ENCODE results near the gene COL24A1.

Gene COL24A1

GRCh38 chr1:85892366-85892765, 264.2 kb downstream of the COL24A1 start:
- POLR2A ChIA-PET: no interaction called here

GRCh38 chr1:85889870-85890269, 266.7 kb downstream of the COL24A1 start:
- POLR2A ChIA-PET: no interaction called here
- no peak overlapping the region for H3K4me3 ChIP-seq (ENCODE audit: low read depth, low read length)
- TF ChIP-seq CTCF (IDR thresholded peaks at IDR 0.05; ENCODE audit: insufficient read depth, low read length, missing control alignments): no peak
- no peak for DNase-seq (ENCODE audit: low read depth, low spot score)
- CTCF ChIA-PET: interaction anchor here (0.8 kb wide), 1 partner anchor 128 kb away, joined by 4 read pairs; no protein-coding TSS in a partner anchor

More at GRCh38 chr1:85892366-85892765, 264.2 kb downstream of the COL24A1 start:
- CTCF ChIA-PET: interaction anchor here (1.1 to 3.6 kb wide), 3 partner anchors 17 to 126 kb away, joined by 3 to 31 read pairs (median 22); no protein-coding TSS in a partner anchor
- DNase-seq (ENCODE audit: low read depth, low spot score): no peak
- H3K4me3 ChIP-seq (ENCODE audit: low read depth, low read length): no peak overlapping the region
- no peak for TF ChIP-seq CTCF (IDR thresholded peaks at IDR 0.05; ENCODE audit: insufficient read depth, low read length, missing control alignments)

GRCh38 chr1:85888921-85889320, 267.7 kb downstream of the COL24A1 start:
- H3K4me3 ChIP-seq (ENCODE audit: low read depth, low read length): no peak overlapping the region
- CTCF ChIA-PET: interaction anchor here (0.8 kb wide), 2 partner anchors 129 to 580 kb away, joined by 3 to 4 read pairs; no protein-coding TSS in a partner anchor
- no peak for DNase-seq (ENCODE audit: low read depth, low spot score)
- POLR2A ChIA-PET: no interaction called here
- TF ChIP-seq CTCF (IDR thresholded peaks at IDR 0.05; ENCODE audit: insufficient read depth, low read length, missing control alignments): no peak

- ChIA-PET CTCF (interaction anchor here (0.6 to 2.5 kb wide), 14 partner anchors 9 to 576 kb away, joined by 3 to 8 read pairs (median 4); partner anchors contain the start of gene ZNHIT6), POLR2A (no interaction called here)
- DNase-seq (ENCODE audit: low read depth, low spot score): no peak
- TF ChIP-seq CTCF (IDR thresholded peaks at IDR 0.05; ENCODE audit: insufficient read depth, low read length, missing control alignments): peak; percentile 44
- H3K4me3 ChIP-seq (ENCODE audit: low read depth, low read length): no peak overlapping the region
Observed at GRCh38 chr1:85884372-85885035, 272.1 kb downstream of the COL24A1 start.

GRCh38 chr1:85867189-85867588, 289.4 kb downstream of the COL24A1 start:
- no peak for DNase-seq (ENCODE audit: low read depth, low spot score)
- no peak for TF ChIP-seq CTCF (IDR thresholded peaks at IDR 0.05; ENCODE audit: insufficient read depth, low read length, missing control alignments)
- ChIA-PET CTCF (interaction anchor here (2.2 kb wide), 1 partner anchor 17 kb away, joined by 7 read pairs; no protein-coding TSS in a partner anchor), POLR2A (no interaction called here)
- H3K4me3 ChIP-seq (ENCODE audit: low read depth, low read length): no peak overlapping the region

- CTCF ChIA-PET: no interaction called here
- TF ChIP-seq CTCF (IDR thresholded peaks at IDR 0.05; ENCODE audit: insufficient read depth, low read length, missing control alignments): no peak
- H3K4me3 ChIP-seq (ENCODE audit: low read depth, low read length): no peak overlapping the region
- no peak for DNase-seq (ENCODE audit: low read depth, low spot score)
- POLR2A ChIA-PET: no interaction called here
Observed at GRCh38 chr1:85865213-85865612, 291.4 kb downstream of the COL24A1 start.

All from AG04449 (cell line).